IMR-90 (cell line): ENCODE results near the gene CACNB2. TPM values are rescaled to one million over a fixed set of nuclear protein-coding genes. Genes with fewer than 3 reads are reported as not detected.

Experiments
- ATAC-seq: fragments of 200-7000 bp; cut with Tn5 transposase; 2 replicates; pipeline ENCODE4 v1.9.1; 2020; ENCODE audit warnings: low read depth, mild to moderate bottlenecking, moderate library complexity
- BruUV-seq: library from RNA; stranded (reverse); fragments of 400-500 nt; replicated peaks from 2 replicates; lab custom pipeline; 2021; lab: Mats Ljungman, UMichigan
- CTCF ChIA-PET: fragments of 300-600 bp; formaldehyde crosslinking; extraction: SDS; loops from one replicate; lab custom pipeline; 2021; ENCODE audit warnings: antibody characterized with exemption; lab: Yijun Ruan, JAX
- POLR2A ChIA-PET: fragments of 300-600 bp; sonication (Branson Sonifier 250); formaldehyde crosslinking; loops from one replicate; lab custom pipeline; 2022; ENCODE audit warnings: antibody characterized with exemption; ENCODE audit not compliant: unreplicated experiment; lab: Charles Lee
- DNase-seq: peaks from one replicate; pipeline ENCODE4 v3.0.0; 2013
- H2AFZ ChIP-seq: replicated peaks from 2 replicates; pipeline ENCODE3; 2013; ENCODE audit warnings: low read length, mild to moderate bottlenecking; ENCODE audit not compliant: poor library complexity
- H2AK5ac ChIP-seq: 2 replicates; pipeline ENCODE4 v1.6.1; 2013; ENCODE audit warnings: low read depth, low read length, inconsistent platforms
- H2AK9ac ChIP-seq: replicated peaks from 2 replicates; pipeline ENCODE3; 2013; ENCODE audit warnings: mild to moderate bottlenecking, low read depth, low read length, moderate library complexity; ENCODE audit not compliant: poor library complexity
- H2BK120ac ChIP-seq: 2 replicates; pipeline ENCODE4 v1.6.1; 2013; ENCODE audit warnings: low read depth, low read length, inconsistent platforms
- H2BK15ac ChIP-seq: 3 replicates; pipeline ENCODE4 v1.6.1; 2013; ENCODE audit warnings: low read depth, low read length, inconsistent platforms
- H2BK20ac ChIP-seq: 2 replicates; pipeline ENCODE4 v1.6.1; 2013; ENCODE audit warnings: low read depth, mild to moderate bottlenecking, inconsistent platforms, low read length, moderate library complexity
- H2BK5ac ChIP-seq: 2 replicates; pipeline ENCODE4 v1.6.1; 2013; ENCODE audit warnings: mild to moderate bottlenecking, low read depth, low read length, inconsistent platforms; ENCODE audit not compliant: poor library complexity, severe bottlenecking
- H3K14ac ChIP-seq: replicated peaks from 2 replicates; pipeline ENCODE4 v1.6.1; 2013; ENCODE audit warnings: low read depth, low read length, inconsistent platforms
- H3K18ac ChIP-seq: 2 replicates; pipeline ENCODE4 v1.6.1; 2013; ENCODE audit warnings: low read depth, low read length, control low read depth
- H3K23ac ChIP-seq: 2 replicates; pipeline ENCODE4 v1.6.1; 2013; ENCODE audit warnings: low read depth, low read length, inconsistent platforms
- H3K27ac ChIP-seq: 2 replicates; pipeline ENCODE4 v1.5.1; 2013; ENCODE audit warnings: mild to moderate bottlenecking, control low read depth, low read length; ENCODE audit not compliant: insufficient read depth
- H3K27me3 ChIP-seq: 2 replicates; pipeline ENCODE4 v1.6.1; 2013; ENCODE audit warnings: low read length; ENCODE audit not compliant: control insufficient read depth, insufficient read depth
- H3K36me3 ChIP-seq: 2 replicates; pipeline ENCODE4 v1.6.1; 2013; ENCODE audit warnings: low read length, mixed read lengths; ENCODE audit not compliant: control insufficient read depth, insufficient read depth
- H3K4ac ChIP-seq: 2 replicates; pipeline ENCODE4 v1.6.1; 2013; ENCODE audit warnings: low read depth, low read length, inconsistent platforms
- H3K4me1 ChIP-seq: 2 replicates; pipeline ENCODE4 v1.6.1; 2013; ENCODE audit warnings: low read length, mixed read lengths; ENCODE audit not compliant: control insufficient read depth, insufficient read depth
- H3K4me2 ChIP-seq: 2 replicates; pipeline ENCODE4 v1.6.1; 2013; ENCODE audit warnings: low read depth, mild to moderate bottlenecking, control low read depth, low read length, moderate library complexity
- H3K4me3 ChIP-seq: 2 replicates; pipeline ENCODE4 v1.5.1; 2013; ENCODE audit warnings: low read depth, mild to moderate bottlenecking, control low read depth, low read length, moderate library complexity; ENCODE audit not compliant: insufficient read depth
- H3K56ac ChIP-seq: 2 replicates; pipeline ENCODE4 v1.6.1; 2013; ENCODE audit warnings: low read length, inconsistent platforms; ENCODE audit not compliant: insufficient read depth; ENCODE audit errors: extremely low read depth
- H3K79me1 ChIP-seq, 2 experiments: 2 replicates each; pipeline ENCODE4 v1.6.1; 2013; ENCODE audit warnings: low read length in 2 of 2, inconsistent platforms in 1 of 2, low read depth in 1 of 2
- H3K9ac ChIP-seq: 2 replicates; pipeline ENCODE4 v1.6.1; 2013; ENCODE audit warnings: low read depth, low read length, control low read depth
- H3K9me1 ChIP-seq: 2 replicates; pipeline ENCODE4 v1.6.1; 2013; ENCODE audit warnings: low read length, inconsistent platforms; ENCODE audit not compliant: insufficient read depth
- H3K9me3 ChIP-seq: 2 replicates; pipeline ENCODE4 v1.6.1; 2013; ENCODE audit warnings: low read length; ENCODE audit not compliant: control insufficient read depth, insufficient read depth
- H4K20me1 ChIP-seq: 2 replicates; pipeline ENCODE4 v1.6.1; 2013; ENCODE audit warnings: low read length, inconsistent platforms; ENCODE audit not compliant: insufficient read depth
- H4K5ac ChIP-seq: 2 replicates; pipeline ENCODE4 v1.6.1; 2013; ENCODE audit warnings: mild to moderate bottlenecking, low read depth, low read length, control low read depth
- H4K8ac ChIP-seq, 2 experiments: 2 replicates each; pipeline ENCODE4 v1.6.1; 2013; ENCODE audit warnings: low read depth in 2 of 2, low read length in 2 of 2, control low read depth in 1 of 2, inconsistent platforms in 1 of 2
- H4K91ac ChIP-seq: 2 replicates; pipeline ENCODE4 v1.6.1; 2013; ENCODE audit warnings: low read depth, low read length, inconsistent platforms; ENCODE audit not compliant: insufficient read depth
- BHLHE40 ChIP-seq: fragments of 150-350 bp; IDR thresholded peaks from 2 replicates; pipeline ENCODE4 v1.6.1; 2016; ENCODE audit warnings: mild to moderate bottlenecking, low read depth, low read length
- CEBPB ChIP-seq: IDR thresholded peaks from 2 replicates; pipeline ENCODE4 v1.6.1; 2012; ENCODE audit warnings: low read depth, low read length, improper control_type of control experiment
- CTCF ChIP-seq: conservative IDR thresholded peaks from 2 replicates; pipeline ENCODE4 v1.5.1; 2012; ENCODE audit warnings: mild to moderate bottlenecking, low read depth, low read length, improper control_type of control experiment
- FOS ChIP-seq: fragments of 150-350 bp; IDR thresholded peaks from 2 replicates; pipeline ENCODE4 v1.6.1; 2016; ENCODE audit warnings: low read depth, low read length
- MAZ ChIP-seq: IDR thresholded peaks from 2 replicates; pipeline ENCODE4 v1.6.1; 2012; ENCODE audit warnings: low read depth, mild to moderate bottlenecking, low read length, improper control_type of control experiment, moderate library complexity, borderline replicate concordance
- MXI1 ChIP-seq: IDR thresholded peaks from 2 replicates; pipeline ENCODE4 v1.6.1; 2012; ENCODE audit warnings: low read depth, mild to moderate bottlenecking, low read length, moderate library complexity, borderline replicate concordance
- NFE2L2 ChIP-seq: fragments of 150-350 bp; IDR thresholded peaks from 2 replicates; pipeline ENCODE4 v1.6.1; 2016; ENCODE audit warnings: low read depth, mild to moderate bottlenecking, low read length
- POLR2A ChIP-seq: IDR thresholded peaks from 2 replicates; pipeline ENCODE4 v1.6.1; 2012; ENCODE audit warnings: mild to moderate bottlenecking, low read depth, low read length
- RAD21 ChIP-seq: IDR thresholded peaks from 2 replicates; pipeline ENCODE4 v1.6.1; 2012; ENCODE audit warnings: low read length, improper control_type of control experiment
- SMC3 ChIP-seq: fragments of 150-350 bp; IDR thresholded peaks from 2 replicates; pipeline ENCODE4 v1.6.1; 2016; ENCODE audit warnings: low read depth, mild to moderate bottlenecking, antibody characterized with exemption, low read length, moderate library complexity
- USF2 ChIP-seq: fragments of 150-350 bp; IDR thresholded peaks from 2 replicates; pipeline ENCODE4 v1.6.1; 2017; ENCODE audit warnings: mild to moderate bottlenecking, antibody characterized with exemption, low read length, low read depth
- WGBS, 2 experiments: methylation state at CpG; one replicate each; pipeline versions ENCODE4 v1.1.5 to v1.1.7; 2013; ENCODE audit warnings: missing lambda C conversion rate in 2 of 2; ENCODE audit not compliant: insufficient read length in 1 of 2; ENCODE audit errors: extremely low coverage in 2 of 2; 5-methylcytosine and 5-hydroxymethylcytosine counted together
- dilution Hi-C: fragments of 300-500 bp; cut with HindIII; formaldehyde crosslinking; loops from one replicate; pipeline ENCODE4 v1.14.3; 2018; ENCODE audit warnings: low sequenced_read_pairs; ENCODE audit not compliant: unreplicated experiment
- in situ Hi-C: fragments of 300-500 bp; cut with MboI; formaldehyde crosslinking; loops from 3 replicates; pipeline ENCODE4 v1.14.3; 2019; ENCODE audit warnings: low sequenced_read_pairs, inconsistent platforms, mixed read lengths
- intact Hi-C: fragments of 100-400 bp; cut with micrococcal nuclease; formaldehyde crosslinking; loops from 2 replicates; pipeline ENCODE4 v1.10.0; 2022
- polyA plus RNA-seq, 3 experiments: library from polyadenylated mRNA; depleted of rRNA; stranded (reverse); fragments of >200 nt; gene quantifications; 2 replicates each; pipeline ENCODE4 v1.2.3, GENCODE V29; 2012; ENCODE audit warnings: low replicate concordance in 1 of 3
- total RNA-seq: library from RNA; depleted of rRNA; stranded (reverse); fragments of >200 nt; gene quantifications from 2 replicates; pipeline ENCODE4 v1.2.3, GENCODE V29; 2012

CACNB2 gene
- total and polyA plus RNA-seq, 2 of the 4 experiments (the other 2 are of a cell fraction): 0.36 TPM

GRCh38 chr10:18204039-18204835 is 64.0 kb downstream of the CACNB2 start (continued):
- TF ChIP-seq RAD21: no peak

- BruUV-seq: no TSS peak
- POLR2A ChIA-PET: no interaction called here
- Histone ChIP-seq H4K5ac (0 out of 2 replicates have a peak overlapping the region, but pooled peaks have one; percentile 23), H4K8ac (0 out of 4 replicates have a peak overlapping the region, but pooled peaks of 1 of the 2 experiments have one; percentile 3), H3K79me1 (no peaks in the 10 kb centered on the region), H3K4me2 (no peak overlapping the region; the same call in 1 of the 2 replicates), H3K9ac (no peak overlapping the region), H3K56ac (no peak overlapping the region), H3K23ac (no peak overlapping the region), H3K4me3 (no peak overlapping the region), H2BK120ac (no peak overlapping the region; the same call in 1 of the 2 replicates), H3K27me3 (no peaks in the 10 kb centered on the region), H2AK9ac (no peak overlapping the region), H2AK5ac (0 out of 2 replicates have a peak overlapping the region, but pooled peaks have one; percentile 11), H3K18ac (peak overlapping the region; percentile 81), H3K14ac (0 out of 2 replicates have a peak overlapping the region, but pooled peaks have one; percentile 13), H2BK20ac (peak overlapping the region; percentile 61), H4K20me1 (no peaks in the 10 kb centered on the region), H2BK15ac (no peak overlapping the region; the same call in 2 of the 3 replicates), H3K4ac (0 out of 2 replicates have a peak overlapping the region, but pooled peaks have one; percentile 8), H3K27ac (peak overlapping the region; percentile 37; the same call in 1 of the 2 replicates), H3K4me1 (peaks cover 8% of the 10 kb centered on the region), H3K9me3 (no peaks in the 10 kb centered on the region), H2BK5ac (no peak overlapping the region), H3K9me1 (no peaks in the 10 kb centered on the region), H2AFZ (no peak overlapping the region), H3K36me3 (no peaks in the 10 kb centered on the region), H4K91ac (no peak overlapping the region)
- intact Hi-C loops: loop anchor here (5.0 kb wide), 1 partner anchor 48 kb away; no protein-coding TSS in a partner anchor
- DNase-seq (peak; percentile 59), ATAC-seq (peak; percentile 77)
- dilution Hi-C loops: no loop called here
- CTCF ChIA-PET: interaction anchor here (1.1 to 1.5 kb wide), 2 partner anchors 11 to 332 kb away, joined by 3 to 4 read pairs; no protein-coding TSS in a partner anchor
- in situ Hi-C loops: no loop called here
- TF ChIP-seq FOS: no peak
- no peak for TF ChIP-seq MXI1
- no peak for TF ChIP-seq BHLHE40
- TF ChIP-seq USF2: no peak
- no peak for TF ChIP-seq NFE2L2
- no peak for TF ChIP-seq POLR2A
- TF ChIP-seq CEBPB: no peak
- TF ChIP-seq CTCF: no peak
- TF ChIP-seq SMC3: no peak
- TF ChIP-seq MAZ: no peak
- WGBS, 2 experiments: no CpG with 5 or more reads among the region's 5 CpGs
These were observed 65.0 kb downstream of the CACNB2 start for GRCh38 chr10:18205098-18205834.
